ENCODE data around the gene EID3.

- TF ChIP-seq CTCF (IDR thresholded peaks at IDR 0.05; ENCODE audit: poor library complexity, severe bottlenecking) (no peak), EZH2 (IDR thresholded peaks at IDR 0.05; ENCODE audit: borderline replicate concordance, insufficient read depth, low read length, poor library complexity, severe bottlenecking) (no peak), POLR2AphosphoS5 (IDR thresholded peaks at IDR 0.05) (no peak), TAF1 (IDR thresholded peaks at IDR 0.05; ENCODE audit: low read depth) (no peak), SMC3 (conservative IDR thresholded peaks at IDR 0.05; ENCODE audit: poor library complexity) (no peak)
These were observed 15.5 kb downstream of the EID3 start for GRCh38 chr12:104319028-104319427.

Data from neural cell (in vitro differentiated cells).